Umbilical cord (tissue), 2 donors: Measurements from ENCODE around the gene KPNA6. TPM values are rescaled to one million over a fixed set of nuclear protein-coding genes. Genes with fewer than 3 reads are reported as not detected.
A peak's percentile ranks its signal among the peaks of the same experiment; 100 is the strongest.
"Not testable (repeated sequence)": the region's sequence is repeated elsewhere in the genome, so short reads cannot be mapped to it uniquely, and the experiment has no call there.

Experiments
- DNase-seq: peaks from one replicate; pipeline ENCODE4 v3.0.0-alpha.2; 2015; ENCODE audit warnings: low spot score
- total RNA-seq: library from RNA; depleted of rRNA; stranded (reverse); fragments of >200 nt; gene quantifications from one replicate; pipeline ENCODE4 v1.2.3, GENCODE V29; 2014; ENCODE audit warnings: low replicate concordance; ENCODE audit not compliant: insufficient read depth

Gene KPNA6
- total RNA-seq, 1 donor from 2014 or later, result 22.9 TPM

DNA sequence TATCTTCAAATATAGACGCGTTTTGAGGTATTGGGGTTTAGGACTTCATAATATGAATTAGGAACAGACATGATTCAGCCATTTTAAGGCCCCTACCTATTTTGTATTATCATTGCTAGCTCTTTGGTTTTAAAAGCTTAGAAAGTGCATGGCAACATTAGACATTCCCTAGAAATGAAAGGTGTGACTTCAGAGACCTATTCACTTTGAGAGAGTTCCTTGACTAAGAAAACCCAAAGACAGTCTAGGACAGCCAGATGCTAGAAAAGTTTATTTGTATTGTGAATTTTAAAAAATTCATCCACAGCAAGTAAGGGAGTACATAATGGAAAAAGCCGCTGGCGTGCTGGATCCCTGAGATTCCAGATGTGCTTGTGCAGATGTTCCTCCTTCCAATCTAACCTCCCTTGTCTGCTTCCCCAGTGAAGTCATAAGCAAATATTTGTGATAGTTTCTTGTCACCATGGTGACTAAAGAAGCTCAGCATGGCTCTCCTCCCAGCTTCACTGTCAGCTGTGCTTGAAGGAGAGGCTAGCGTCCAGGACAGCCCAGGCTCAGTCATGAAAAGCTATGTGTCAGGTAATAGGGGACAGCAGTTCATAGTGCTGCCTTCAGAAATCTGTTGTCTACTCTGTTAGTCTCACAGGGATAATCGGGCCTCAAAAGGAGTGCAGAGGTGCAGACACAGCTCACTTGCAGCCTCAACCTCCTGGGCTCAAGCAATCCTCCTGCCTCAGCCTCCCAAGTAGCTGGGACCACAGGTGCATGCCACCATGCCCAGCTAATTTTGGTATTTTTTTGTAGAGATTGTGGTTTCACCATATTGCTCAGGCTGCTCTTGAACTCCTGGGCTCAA, 34.8 kb downstream of the KPNA6 start:
- peak; percentile 92 for DNase-seq

DNA sequence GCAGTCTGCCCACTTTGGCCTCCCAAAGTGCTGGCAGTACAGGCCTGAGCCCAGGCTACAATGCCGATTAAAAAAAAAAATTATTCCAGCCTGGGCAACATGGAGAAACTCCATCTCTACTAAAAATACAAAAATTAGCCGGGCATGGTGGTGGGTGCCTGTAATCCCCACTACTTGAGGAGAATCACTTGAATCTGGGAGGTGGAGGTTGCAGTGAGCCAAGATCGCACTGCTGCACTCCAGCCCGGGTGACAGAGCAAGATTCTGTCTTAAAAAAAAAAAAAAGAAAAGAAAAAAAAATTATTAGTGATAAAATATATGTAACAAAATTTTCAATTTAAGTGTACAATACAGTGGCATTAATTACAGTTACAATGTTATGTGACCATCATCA, 35.4 kb downstream of the KPNA6 start:
- not testable (repeated sequence) for DNase-seq

DNA sequence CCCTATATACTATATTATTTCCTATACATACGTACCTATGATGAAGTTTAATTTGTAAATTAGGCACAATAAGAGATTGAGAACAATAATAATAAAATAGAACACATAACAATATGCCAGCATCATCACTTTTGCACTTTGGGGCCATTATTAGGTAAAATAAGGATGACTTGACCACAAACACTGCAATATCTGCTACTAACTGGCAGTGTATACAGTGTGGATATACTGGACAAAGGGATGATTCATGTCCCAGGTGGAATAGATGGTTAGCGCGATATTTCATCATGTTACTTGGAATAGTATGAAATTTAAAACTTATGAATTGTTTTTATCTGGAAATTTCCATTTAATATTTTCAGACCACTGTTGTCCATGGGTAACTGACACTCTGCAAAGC, 36.2 kb downstream of the KPNA6 start:
- DNase-seq, result no peak

DNA sequence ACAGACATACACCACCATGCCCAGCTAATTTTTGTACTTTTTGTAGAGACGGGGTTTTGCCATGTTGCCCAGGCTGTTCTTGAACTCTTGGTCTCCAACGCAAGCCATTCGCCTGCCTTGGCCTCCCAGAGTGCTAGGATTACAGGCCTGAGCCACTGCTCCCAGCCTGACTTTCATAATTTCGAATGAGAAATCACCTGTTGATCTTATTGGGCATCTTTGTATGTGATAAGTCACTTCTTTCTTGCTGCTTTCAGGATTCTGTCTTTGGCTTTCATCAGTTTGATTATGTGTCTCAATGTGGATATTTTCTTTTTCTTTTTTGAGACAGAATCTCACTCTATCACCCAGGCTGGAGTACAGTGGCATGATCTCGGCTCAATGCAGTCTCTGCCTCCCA, 39.9 kb downstream of the KPNA6 start:
- not testable (repeated sequence) for DNase-seq

DNA sequence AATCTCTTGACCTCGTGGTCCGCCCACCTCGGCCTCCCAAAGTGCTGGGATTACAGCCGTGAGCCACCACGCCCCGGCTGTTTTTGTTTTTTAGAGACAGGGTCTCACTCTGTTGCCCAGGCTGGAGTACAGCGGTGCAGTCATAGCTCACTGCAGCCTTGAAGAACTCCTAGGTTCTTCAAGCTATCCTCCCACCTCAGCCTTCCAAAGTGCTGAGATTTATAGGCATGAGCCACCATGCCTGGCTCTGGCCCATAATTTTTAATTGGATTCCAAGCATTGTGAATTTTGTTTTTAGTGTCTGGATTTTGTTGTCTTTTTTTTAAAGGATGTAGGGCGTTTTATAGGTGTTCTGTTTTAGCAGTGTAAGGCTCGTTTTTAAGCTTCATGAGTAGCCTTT, 43.0 kb downstream of the KPNA6 start:
- no peak for DNase-seq

DNA sequence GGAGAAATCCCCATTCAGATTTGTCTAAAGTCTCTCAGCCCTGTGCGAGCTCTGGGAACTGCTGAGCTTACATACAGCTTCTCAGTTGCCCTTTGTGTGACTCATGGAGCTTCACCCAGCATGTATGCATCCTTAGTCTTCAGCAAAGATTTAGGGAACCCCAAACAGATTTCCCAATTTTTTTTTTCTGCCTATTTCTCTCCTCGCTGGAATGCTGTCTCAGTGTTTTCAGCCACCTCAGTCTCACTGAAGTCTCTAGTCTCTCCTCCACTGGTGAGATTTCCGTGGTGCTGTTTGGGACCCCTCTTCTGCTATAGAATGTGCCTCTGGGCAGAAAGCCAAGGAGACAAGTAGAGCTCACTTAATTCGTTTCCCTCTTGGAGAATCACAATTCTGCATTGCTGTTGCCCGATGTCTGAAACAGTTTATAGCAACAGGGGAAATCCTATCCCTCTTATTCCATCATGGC, 43.5 kb downstream of the KPNA6 start:
- DNase-seq, result peak; percentile 95

DNA sequence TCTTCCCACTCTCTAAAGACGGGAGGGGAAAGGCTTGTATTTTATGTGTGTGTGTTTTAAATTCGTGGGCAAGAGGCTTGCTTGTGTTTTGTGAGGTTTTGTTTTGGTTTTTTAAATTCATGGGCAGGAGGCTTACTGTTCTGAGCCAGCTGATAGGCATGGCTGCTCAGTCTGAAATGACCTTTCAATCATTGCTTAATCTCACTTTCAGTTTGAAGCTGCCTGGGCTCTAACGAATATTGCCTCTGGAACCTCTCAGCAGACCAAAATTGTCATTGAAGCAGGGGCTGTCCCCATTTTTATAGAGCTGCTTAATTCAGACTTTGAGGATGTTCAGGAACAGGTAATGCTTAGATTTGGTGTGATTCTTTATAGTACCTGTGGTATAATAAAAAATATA, 51.3 kb downstream of the KPNA6 start:
- DNase-seq, result no peak

DNA sequence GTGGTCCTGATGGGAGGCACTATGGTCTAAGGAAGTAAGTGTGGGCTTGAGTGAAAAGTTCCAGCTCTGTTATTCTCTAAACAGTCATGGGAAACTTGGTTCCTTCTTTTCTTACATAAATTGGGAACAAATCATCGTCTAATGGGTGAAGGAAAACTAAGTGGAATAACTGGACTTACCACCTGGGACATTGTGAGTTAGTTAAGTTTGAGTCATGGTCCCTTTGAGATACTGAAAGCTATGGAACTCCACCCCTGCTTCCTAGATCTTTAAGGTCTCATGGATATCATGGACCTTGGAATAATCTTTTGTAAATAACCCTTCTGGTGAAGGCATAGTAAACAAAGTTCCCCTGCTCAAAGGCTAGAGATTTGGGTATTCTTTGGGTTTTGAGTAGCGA, 55.5 kb downstream of the KPNA6 start:
- DNase-seq, result no peak

DNA sequence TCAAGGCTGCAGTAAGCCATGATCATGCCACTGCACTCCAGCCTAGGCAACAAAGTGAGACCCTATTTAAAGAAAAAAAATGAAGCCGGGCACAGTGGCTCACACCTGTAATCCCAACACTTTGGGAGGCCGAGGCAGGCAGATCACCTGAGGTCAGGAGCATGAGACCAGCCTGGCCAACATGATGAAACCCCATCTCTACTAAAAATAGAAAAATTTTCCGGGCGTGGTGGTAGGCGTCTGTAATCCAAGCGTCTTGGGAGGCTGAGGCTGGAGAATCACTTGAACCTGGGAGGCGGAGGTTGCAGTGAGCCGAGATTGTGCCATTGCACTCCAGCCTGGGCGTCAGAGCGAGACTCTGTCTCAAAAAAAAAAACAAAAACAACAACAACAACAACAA, 57.8 kb downstream of the KPNA6 start:
- DNase-seq, result not testable (repeated sequence)

DNA sequence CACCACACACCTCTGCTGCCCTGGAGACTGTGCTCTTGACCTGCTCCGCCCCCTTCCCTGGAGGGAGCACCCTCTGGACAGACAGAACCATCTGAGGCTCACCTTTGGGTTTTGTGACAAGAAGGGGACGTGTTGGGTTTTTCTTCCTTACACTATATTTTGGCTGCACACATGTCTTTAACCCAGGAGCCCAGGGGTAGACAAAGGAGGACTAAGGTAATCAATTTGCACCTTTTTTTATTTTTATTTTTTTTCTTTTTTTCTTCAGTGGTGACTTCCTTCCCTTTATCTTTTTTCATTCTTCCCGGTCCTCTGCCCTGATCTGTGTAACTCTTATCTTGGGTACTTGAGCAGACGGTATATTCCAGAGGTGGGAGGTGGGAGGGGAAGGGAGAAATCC, 63.1 kb downstream of the KPNA6 start:
- no peak for DNase-seq

DNA sequence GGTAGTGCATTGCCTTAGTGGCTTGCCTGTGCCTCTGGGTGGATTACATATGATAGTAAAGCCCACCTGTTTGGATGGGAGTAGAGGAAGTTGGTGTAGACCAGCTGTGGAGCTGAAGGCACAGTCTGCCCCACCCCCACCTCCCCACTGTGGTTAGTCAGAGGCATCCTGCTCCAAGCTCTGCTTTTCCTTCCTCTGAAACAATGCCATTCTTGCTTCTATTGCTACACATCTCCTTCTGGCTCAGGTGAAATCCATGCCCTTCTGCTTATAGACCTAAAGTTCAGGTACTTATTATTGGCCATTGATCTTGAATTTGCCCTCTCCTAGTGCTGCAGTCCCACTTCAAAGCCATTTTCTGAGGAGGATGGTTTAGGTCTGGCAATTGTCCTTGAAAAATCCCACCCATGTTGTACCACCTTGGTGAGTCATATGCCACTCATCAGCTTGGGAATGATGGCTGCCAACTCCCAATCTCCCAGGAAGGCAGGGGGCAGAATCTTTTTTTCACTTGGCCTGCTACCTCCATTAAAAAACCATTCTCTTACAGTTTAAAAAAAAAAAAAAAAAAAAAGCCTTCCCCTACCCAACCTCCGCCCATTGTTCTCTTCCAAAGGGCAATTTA, 64.9 kb downstream of the KPNA6 start:
- no peak for DNase-seq

DNA sequence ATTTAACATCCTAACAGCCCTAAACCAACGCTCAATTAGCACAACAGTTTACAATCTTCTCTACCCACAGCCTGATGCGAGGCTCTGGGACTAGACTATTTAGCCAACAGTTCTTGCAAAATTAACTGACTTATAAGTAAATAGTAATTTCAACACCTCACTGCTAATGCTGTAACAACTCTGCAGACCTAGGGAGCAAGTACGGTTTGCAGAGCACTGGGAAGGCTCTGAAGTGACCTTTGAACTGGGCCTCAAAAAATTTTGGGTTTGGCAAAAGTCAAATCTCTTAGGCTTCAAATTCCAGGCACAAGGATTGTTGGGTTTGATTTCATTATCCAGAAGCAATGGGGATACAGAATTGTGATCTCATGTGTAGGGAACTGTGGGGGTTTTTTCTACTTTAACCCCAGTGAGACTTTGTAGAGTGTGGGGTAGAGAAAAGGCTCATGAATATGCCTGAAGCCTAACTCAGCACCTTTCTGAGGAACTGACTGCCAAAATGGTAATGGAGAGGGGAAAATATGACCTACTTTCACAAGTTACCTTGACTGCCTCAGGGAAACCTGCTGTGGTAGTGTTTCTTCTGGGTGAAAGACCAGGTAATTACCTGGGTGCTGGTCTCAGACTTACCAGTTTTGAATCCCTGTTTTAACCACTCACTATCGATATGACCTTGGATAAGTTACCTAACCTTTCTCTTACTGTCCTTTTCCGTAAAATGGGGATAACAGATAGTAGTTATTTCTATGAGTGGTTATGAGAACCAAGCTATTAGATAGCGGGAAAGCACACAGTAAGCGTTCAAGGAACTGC, 70.7 kb downstream of the KPNA6 start:
- DNase-seq, result no peak

DNA sequence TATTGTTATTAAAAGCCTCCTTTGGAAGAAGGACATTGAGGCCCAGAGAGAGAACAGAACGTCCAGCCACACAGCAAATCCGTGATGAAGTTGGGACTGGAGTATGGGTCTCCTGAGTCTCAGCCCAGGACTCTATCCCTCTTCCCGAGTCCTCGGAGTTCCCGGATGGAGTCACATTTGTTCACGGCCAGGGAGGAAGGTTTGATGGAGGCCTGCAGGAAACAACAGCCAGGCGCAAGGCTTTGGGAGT, 71.3 kb downstream of the KPNA6 start:
- no peak for DNase-seq

DNA sequence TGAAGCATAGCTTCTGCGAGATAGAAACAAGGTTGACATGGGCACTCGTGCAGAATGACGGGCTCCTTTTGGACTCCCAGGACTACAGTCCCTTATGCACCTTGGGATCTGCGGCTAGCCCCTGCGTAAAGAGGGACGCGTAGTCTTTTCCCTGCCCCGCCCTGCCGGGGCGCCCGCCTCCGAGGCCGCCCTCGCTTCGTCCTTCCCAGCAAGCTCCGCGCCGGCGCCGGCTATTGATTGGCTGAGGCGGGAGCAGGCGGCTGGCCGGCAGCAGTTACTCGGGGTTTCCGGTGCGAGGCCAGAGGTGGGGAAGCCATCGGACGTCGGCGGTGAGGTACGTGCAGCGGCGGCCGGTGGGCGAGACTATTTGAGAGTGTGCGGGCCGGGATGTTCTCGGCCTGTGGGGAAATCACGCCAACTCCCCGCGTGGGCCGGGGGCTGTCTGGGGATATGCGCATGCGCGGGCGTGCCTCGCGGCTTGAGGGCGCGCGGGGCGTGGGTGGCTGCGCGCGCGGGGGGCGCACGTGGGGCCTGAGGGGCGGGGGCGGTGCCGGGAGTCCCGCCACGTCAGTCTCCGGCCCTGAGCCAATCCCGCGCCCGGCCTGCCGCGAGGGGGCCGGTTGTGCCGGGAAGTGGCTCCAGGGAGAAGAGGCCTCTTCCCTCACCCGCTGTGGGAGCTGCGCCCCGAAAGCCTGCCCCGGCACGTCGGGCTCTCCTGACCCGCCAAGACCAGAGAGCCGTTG, 71.8 kb downstream of the KPNA6 start, which contains the start of gene TXLNA:
Gene TXLNA (plus strand): TSS at position 233 of the 743 bp plus-strand sequence. CDS start 671 bp downstream, outside the sequence.
- DNase-seq, result peak; percentile 97

DNA sequence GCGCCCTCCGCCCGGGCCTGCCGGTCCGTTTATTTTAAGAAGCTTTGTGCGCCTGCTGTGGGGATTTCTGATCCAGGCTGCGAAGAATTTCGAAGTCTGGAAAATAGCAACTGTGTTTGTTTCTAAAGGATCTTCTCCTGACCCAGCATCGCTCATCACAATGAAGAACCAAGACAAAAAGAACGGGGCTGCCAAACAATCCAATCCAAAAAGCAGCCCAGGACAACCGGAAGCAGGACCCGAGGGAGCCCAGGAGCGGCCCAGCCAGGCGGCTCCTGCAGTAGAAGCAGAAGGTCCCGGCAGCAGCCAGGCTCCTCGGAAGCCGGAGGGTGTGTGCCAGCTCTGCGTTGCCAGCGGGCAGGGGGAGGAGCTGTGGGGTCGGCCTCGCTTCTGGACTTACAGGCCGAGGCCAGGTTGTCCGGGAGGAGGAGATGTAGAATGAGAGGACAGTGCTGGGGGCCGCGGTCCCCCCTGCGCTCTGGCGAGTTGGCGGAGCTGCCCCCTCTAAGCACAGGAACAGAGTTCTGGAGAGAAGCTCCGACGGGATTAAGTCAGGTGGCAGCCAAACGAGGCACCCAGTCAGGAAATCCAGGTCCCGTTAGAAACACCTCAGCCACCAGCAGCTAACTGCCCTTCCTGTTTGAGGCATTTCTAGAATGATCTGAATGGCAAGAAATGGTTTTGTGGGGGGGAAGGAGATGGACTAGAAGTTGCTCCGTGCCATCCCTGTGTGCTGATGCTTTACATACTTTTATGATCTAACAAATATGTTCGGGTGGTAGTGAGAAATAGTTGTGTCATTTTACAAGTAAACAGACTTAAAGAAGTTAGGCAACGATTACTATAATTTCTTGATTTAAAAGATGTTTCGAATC, 72.6 kb downstream of the KPNA6 start:
- DNase-seq, result no peak

DNA sequence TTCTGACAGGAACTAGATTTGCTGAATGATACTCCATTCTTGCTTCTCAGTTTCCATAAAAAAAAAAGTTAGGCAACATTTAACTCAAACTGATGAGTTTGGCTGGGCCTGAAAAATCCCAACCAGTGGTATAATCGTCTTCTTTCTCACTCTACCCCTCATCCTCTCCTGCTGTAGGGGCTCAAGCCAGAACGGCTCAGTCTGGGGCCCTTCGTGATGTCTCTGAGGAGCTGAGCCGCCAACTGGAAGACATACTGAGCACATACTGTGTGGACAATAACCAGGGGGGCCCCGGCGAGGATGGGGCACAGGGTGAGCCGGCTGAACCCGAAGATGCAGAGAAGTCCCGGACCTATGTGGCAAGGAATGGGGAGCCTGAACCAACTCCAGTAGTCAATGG, 73.2 kb downstream of the KPNA6 start:
- DNase-seq, result no peak

DNA sequence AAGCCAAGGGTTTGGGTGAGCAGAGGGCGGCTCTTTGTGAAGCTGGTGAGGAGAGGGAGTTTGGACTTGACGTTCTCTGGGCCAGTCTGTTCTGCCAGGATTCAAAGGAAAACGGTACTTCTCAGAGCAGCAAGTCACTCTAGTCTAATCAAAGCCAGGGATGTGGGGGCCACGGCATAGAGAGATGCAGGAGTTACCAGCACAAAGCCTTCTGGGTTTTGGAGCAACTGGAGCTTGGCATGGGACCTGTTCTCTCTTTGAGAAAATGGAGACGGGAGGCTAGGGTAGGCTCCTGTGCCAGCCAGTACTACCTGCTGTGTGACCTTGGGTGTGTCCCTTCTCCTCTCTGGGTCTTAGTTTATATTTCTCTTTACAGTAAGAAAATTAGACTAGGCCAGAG, 73.7 kb downstream of the KPNA6 start:
- no peak for DNase-seq

DNA sequence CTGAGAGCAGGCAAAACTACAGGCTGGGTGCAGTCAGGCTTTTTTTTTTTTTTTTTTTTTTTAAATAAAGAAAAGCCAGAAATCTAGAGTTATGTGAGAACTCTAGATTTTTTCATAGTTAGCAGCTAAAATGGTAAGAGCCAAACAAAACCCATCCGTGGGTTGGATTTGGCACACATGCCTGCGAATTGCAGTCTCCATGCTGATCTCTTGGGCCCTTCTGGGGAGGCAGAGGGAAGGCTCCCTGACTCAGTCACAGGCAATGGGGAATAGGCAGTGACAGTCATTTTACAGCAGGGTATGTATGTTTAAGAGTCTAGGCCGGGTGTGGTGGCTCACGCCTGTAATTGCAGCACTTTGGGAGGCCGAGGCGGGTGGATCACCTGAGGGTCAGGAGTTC, 74.2 kb downstream of the KPNA6 start:
- no peak for DNase-seq

DNA sequence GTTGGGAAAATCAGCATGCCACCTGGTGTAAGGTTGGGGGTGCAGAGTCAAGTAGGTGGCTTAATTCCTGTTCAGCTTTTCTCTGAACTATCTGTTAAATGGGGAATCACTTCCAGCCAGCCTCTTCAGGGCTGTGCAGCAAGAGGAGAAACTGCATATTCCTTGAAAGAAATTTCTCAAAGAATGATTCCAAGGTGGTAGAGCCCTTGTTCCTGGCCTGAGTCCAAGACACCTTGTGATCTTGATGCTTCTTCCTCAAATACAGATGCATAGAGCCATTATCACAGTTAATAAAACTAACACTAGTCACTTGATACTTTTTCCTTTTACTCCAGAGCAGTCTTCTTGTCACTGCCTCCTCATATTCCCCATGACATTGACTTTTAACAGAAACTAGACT, 76.8 kb downstream of the KPNA6 start:
- no peak for DNase-seq

DNA sequence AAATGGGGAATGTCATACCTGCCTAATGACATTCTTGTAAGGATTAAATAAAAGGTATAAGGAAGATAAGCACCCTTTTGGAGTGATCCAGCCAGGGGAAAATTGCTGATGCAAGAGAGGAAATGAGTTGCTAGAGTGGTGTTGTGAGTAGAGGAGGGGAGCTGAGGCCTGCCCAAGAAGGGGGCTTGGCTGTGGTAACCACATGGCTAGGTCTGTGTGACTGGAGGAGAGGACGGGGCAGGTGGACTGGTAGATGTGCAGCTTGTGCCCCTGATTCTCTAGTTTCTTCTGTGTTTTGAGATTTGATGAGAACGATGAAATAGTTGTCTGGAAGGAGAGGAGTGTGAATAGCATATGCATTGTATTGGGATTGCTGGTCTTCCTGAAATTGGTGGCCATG, 78.2 kb downstream of the KPNA6 start:
- DNase-seq, result no peak

DNA sequence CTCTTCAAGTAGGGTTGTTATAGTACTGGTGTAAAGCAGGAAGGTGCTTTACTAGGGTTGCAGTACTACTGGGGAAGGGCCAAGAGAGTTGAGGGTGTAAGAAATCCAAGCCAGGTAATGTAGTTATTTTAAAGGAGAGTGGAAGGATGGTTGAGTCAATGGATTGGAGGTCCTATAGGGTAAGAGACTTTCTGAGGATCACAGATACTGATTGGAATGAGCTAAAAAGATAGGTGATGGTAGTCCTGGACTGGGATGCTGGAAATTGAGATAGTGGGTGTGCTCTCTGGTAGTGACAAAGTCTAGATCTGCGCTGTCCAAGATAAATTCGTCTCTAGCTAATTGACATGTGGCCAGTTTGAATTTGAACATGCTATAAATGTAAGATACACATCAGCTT, 78.6 kb downstream of the KPNA6 start:
- DNase-seq, result no peak
